ENCODE data around the gene C2CD2L.

DNA sequence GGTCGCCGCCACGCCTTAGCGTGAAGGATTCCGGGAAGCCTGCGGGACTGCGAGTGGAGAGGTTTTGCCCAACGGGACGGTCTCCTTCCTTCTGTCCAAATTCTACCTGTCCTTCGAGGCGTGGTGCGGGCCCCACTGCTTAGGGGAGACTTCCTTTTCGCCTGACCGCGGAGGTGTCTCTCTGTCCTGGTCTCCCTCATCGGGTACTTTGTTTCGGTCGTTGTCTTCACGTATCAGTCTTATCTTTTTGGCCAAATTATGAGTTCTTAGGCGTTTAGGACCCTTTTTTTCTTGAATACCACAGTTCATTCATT lies 14.6 kb downstream of the C2CD2L start:
- TF ChIP-seq, protein P1, sequence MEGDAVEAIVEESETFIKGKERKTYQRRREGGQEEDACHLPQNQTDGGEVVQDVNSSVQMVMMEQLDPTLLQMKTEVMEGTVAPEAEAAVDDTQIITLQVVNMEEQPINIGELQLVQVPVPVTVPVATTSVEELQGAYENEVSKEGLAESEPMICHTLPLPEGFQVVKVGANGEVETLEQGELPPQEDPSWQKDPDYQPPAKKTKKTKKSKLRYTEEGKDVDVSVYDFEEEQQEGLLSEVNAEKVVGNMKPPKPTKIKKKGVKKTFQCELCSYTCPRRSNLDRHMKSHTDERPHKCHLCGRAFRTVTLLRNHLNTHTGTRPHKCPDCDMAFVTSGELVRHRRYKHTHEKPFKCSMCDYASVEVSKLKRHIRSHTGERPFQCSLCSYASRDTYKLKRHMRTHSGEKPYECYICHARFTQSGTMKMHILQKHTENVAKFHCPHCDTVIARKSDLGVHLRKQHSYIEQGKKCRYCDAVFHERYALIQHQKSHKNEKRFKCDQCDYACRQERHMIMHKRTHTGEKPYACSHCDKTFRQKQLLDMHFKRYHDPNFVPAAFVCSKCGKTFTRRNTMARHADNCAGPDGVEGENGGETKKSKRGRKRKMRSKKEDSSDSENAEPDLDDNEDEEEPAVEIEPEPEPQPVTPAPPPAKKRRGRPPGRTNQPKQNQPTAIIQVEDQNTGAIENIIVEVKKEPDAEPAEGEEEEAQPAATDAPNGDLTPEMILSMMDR (IDR thresholded peaks at IDR 0.05; ENCODE audit: insufficient read depth, low read length): no peak
- TF ChIP-seq POLR2AphosphoS5 (IDR thresholded peaks at IDR 0.05; ENCODE audit: low read depth): no peak

Measured in HL-60 (cell line).